Adipocyte (in vitro differentiated cells): ENCODE measurements around the gene YIF1B.
A peak's percentile ranks its signal among the peaks of the same experiment; 100 is the strongest.

Source experiments
- DNase-seq: peaks from one replicate; pipeline ENCODE4 v3.0.0-alpha.2; 2015; ENCODE audit warnings: low read depth
- H3K27me3 ChIP-seq: replicated peaks from 2 replicates; pipeline ENCODE4 v1.7.0; 2013; ENCODE audit warnings: mild to moderate bottlenecking, low read length, moderate library complexity; ENCODE audit not compliant: control insufficient read depth, insufficient read depth
- H3K36me3 ChIP-seq: 2 replicates; pipeline ENCODE4 v1.7.0; 2013; ENCODE audit warnings: low read length, mild to moderate bottlenecking, moderate library complexity; ENCODE audit not compliant: control insufficient read depth, insufficient read depth, severe bottlenecking
- H3K4me1 ChIP-seq: 2 replicates; pipeline ENCODE4 v1.7.0; 2013; ENCODE audit warnings: mild to moderate bottlenecking, low read length, moderate library complexity; ENCODE audit not compliant: control insufficient read depth, insufficient read depth
- H3K4me3 ChIP-seq: 2 replicates; pipeline ENCODE4 v1.7.0; 2013; ENCODE audit warnings: mild to moderate bottlenecking, low read length, moderate library complexity
- H3K9ac ChIP-seq: 2 replicates; pipeline ENCODE4 v1.7.0; 2013; ENCODE audit warnings: mild to moderate bottlenecking, low read length, moderate library complexity
- H3K9me3 ChIP-seq: 2 replicates; pipeline ENCODE4 v1.7.0; 2013; ENCODE audit warnings: mild to moderate bottlenecking, low read length, moderate library complexity; ENCODE audit not compliant: control insufficient read depth

YIF1B gene

DNA sequence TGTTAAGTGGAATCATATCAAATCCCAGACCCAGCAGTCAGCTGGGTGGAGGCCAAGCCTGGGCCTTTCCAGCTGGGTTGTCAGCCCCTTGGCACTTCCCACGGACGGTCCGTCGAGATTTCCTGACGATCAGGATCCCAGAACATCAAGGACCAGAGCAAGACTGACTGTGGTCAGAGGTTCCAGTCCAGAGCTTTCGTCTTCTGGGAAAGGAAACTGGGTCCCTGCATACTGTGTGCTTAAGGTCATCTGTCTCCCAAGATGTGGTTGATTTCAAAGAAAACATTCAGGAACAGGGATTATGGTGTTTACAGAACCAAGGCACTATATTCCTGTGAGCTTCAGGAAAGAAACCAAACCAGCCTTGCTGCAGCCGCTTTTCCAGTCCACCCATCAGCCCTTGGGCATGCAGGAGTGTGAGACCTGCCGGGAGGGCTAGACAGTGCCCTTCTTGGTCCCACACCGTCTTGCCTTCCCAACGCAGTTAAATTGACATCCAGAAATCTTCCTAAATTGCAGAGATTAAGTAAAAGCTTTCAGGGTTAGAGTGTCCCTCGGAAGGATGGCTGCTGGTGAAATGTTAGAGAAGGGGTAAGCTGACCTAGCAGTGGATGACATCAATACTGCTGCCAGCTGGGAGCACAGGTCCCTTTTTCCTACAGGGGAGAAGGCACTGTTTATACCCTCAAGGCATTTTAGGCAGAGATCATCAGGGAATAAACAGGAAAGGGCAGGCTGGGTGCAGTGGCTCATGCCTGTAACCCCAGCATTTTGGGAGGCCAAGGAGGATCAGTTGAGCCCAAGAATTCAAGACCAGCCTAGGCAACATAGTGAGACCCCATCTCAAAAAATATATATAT lies 16.7 kb downstream of the YIF1B start:
- no peak overlapping the region for H3K9ac ChIP-seq
- peaks cover 10% of the 10 kb centered on the region for H3K4me1 ChIP-seq
- H3K4me3 ChIP-seq: no peak overlapping the region
- H3K36me3 ChIP-seq: no peaks in the 10 kb centered on the region
- no peaks in the 10 kb centered on the region for H3K9me3 ChIP-seq
- no peaks in the 10 kb centered on the region for H3K27me3 ChIP-seq
- peak; percentile 44 for DNase-seq

DNA sequence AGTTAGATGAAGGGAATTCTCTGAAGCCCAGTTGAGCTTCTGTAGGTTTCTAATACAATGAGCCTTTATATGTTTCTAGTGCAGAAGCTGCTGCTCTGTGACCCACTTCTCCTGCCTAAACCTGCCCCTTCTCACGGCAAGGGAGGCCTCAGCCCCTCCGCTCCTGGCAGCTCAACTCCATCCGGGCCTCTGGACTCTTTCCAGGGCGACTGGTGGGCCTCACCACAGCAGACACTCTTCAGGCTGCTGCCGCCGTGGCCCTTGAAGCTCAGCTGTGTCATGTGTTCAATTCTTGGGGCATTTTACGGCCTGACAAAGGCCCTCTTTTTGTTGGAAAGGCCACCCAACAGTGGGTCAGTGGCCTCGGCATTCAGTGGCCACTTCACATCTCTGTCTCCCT lies 21.7 kb downstream of the YIF1B start:
- Histone ChIP-seq H3K4me1 (peaks cover 6% of the 10 kb centered on the region), H3K27me3 (no peaks in the 10 kb centered on the region), H3K4me3 (no peak overlapping the region), H3K9me3 (no peaks in the 10 kb centered on the region), H3K9ac (no peak overlapping the region), H3K36me3 (no peaks in the 10 kb centered on the region)
- DNase-seq: no peak

DNA sequence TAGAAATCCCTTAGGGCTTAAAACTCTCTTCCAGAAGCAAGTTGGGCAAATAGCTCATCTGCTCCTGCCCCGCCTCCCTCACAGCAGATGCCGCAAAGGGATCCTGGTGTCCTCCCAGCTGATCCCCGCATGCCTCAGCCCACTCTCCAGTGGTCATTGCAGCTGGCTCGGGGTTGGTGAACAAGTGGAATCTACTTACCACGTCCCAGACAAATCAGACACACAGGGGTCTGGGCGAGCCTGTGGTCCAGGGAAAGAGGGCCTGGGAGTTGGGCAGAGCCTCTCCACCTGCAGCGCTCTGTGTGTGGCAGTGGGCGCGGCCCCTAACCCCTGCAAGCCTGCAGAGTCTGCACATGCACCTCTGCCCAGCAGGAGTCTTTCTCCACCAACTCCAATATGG lies 22.5 kb downstream of the YIF1B start:
- H3K36me3 ChIP-seq: no peaks in the 10 kb centered on the region
- H3K4me3 ChIP-seq: no peak overlapping the region
- H3K9me3 ChIP-seq: no peaks in the 10 kb centered on the region
- DNase-seq: no peak
- H3K27me3 ChIP-seq: no peaks in the 10 kb centered on the region
- peaks cover 3% of the 10 kb centered on the region for H3K4me1 ChIP-seq
- H3K9ac ChIP-seq: no peak overlapping the region

DNA sequence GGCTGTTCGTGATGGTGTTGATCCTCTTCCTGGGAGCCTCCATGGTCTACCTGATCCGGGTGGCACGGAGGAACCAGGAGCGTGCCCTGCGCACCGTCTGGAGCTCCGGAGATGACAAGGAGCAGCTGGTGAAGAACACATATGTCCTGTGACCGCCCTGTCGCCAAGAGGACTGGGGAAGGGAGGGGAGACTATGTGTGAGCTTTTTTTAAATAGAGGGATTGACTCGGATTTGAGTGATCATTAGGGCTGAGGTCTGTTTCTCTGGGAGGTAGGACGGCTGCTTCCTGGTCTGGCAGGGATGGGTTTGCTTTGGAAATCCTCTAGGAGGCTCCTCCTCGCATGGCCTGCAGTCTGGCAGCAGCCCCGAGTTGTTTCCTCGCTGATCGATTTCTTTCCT lies 23.9 kb downstream of the YIF1B start:
- Histone ChIP-seq H3K36me3 (no peaks in the 10 kb centered on the region), H3K4me1 (peaks cover 3% of the 10 kb centered on the region), H3K9ac (no peak overlapping the region), H3K27me3 (no peaks in the 10 kb centered on the region), H3K9me3 (no peaks in the 10 kb centered on the region), H3K4me3 (no peak overlapping the region)
- DNase-seq: no peak

DNA sequence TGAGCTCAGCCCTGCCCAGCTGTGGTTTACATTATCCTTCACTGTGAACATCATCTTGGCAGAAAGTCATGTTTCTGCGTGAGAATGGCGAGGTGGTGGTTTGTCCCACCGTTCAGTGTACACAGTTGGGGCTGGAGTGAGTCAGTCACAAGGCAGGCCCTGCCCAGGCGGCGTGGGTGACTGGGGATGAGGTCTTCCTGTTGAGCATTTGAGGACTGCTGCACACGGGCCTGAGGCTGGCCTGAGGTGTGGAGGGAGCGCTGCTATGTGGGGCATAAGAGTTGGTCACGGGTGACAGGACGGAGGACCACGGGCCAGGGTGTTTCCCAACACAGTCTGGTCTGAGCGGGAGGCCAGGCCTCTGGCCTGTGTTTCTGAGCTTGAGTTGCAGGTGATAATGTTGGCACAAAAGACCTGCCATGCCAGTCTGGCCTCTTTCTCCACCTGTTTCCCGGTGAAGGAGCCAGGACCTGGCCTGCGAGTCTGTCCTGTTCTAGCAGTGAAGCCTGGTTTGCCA lies 25.1 kb downstream of the YIF1B start:
- H3K36me3 ChIP-seq: no peaks in the 10 kb centered on the region
- H3K27me3 ChIP-seq: no peaks in the 10 kb centered on the region
- H3K9me3 ChIP-seq: no peaks in the 10 kb centered on the region
- DNase-seq: peak; percentile 90
- H3K4me1 ChIP-seq: peaks cover 9% of the 10 kb centered on the region
- no peak overlapping the region for H3K9ac ChIP-seq
- no peak overlapping the region for H3K4me3 ChIP-seq

DNA sequence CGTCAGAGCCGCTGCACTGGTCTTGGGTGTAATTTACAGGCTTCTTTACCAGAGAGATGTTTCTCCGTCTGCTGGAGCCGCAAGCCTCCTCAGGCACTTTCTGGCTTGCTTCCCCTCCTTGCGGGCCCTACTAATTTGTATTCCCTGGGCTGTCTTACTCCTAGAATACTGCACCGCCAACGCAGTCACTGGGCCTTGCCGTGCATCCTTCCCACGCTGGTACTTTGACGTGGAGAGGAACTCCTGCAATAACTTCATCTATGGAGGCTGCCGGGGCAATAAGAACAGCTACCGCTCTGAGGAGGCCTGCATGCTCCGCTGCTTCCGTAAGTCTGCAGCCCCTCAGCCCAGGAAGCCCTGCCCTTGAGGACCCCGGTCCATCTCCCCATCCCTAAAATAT lies 25.8 kb downstream of the YIF1B start:
- no peaks in the 10 kb centered on the region for H3K9me3 ChIP-seq
- peaks cover 15% of the 10 kb centered on the region for H3K4me1 ChIP-seq
- no peak overlapping the region for H3K9ac ChIP-seq
- no peak for DNase-seq
- no peaks in the 10 kb centered on the region for H3K27me3 ChIP-seq
- no peak overlapping the region for H3K4me3 ChIP-seq
- H3K36me3 ChIP-seq: no peaks in the 10 kb centered on the region

DNA sequence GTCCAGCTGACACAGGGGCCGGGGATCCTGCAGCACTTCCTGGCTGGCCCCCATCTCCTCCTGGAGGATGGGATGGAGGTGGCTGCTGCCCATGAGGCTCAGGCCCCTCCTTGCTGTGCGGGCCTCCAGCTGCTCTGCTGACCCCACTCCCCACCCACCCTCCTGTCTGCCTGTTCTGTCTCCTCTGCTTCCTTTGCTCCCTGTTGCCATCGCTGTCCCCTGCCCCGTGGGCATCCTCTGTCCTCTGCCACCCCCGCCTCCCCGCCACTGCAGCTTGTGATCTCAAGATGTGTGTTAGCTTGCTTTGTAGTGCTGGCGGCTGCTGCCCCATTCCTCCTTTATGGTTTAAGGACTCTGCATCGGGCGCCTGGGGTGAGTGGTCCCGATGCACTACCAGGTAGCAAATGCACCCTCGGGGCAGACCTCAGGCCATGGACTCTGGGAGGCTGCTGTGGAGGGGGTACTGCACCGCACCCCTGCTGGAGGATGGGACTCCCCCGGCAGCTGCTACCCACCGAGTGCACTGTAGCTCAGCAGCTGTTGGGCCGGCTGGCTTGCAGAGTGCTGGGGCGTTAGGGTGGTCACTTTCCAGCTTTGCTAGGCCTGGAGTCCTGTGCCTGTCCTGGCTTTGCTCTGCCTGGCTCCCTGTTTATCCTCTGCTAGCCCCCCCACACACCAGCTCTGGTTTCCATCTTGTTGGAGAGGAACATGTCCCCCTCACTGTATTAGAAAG lies 27.5 kb downstream of the YIF1B start:
- Histone ChIP-seq H3K4me1 (peaks cover 15% of the 10 kb centered on the region), H3K27me3 (no peaks in the 10 kb centered on the region), H3K9me3 (no peaks in the 10 kb centered on the region), H3K9ac (no peak overlapping the region), H3K4me3 (no peak overlapping the region), H3K36me3 (no peaks in the 10 kb centered on the region)
- DNase-seq: no peak

DNA sequence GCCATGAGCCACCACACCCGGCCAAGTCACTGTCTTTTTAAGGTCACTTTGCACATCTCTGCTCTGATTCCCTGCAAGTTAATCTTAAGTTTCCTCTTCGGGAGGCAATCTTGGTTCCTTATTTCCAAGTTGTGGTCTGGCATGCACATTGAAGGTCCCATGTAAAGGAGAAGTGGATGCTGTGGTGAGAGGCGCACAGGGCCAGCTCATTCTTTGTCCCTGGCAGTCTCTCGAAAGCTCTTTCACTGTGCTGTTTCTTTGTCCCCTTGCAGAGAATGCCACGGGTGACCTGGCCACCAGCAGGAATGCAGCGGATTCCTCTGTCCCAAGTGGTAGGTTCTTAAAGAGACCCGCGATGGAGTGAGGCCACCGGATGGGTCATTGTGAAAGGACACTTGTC lies 28.1 kb downstream of the YIF1B start:
- H3K4me3 ChIP-seq: no peak overlapping the region
- H3K27me3 ChIP-seq: no peaks in the 10 kb centered on the region
- H3K9me3 ChIP-seq: no peaks in the 10 kb centered on the region
- H3K9ac ChIP-seq: no peak overlapping the region
- H3K4me1 ChIP-seq: peaks cover 15% of the 10 kb centered on the region
- no peaks in the 10 kb centered on the region for H3K36me3 ChIP-seq
- DNase-seq: no peak

DNA sequence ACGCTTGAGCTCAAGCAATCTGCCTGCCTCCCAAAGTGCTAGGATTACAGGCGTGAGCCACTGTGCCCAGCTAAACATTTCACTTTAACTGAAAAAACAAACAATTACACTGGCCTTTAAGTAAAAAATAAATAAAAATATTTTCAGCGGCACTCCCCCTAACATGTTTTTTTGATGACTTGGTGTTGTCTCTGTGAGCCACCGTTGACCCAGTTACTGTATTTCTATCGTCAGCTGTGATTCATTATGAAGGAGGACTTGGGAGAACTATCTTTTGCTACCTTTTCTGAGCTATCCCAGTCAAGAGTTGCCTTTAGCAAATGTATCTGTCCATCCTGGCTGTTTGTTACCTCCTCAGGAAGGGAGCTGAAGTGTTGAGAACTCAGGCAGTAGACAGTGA lies 30.2 kb downstream of the YIF1B start:
- peak; percentile 72 for DNase-seq
- Histone ChIP-seq H3K4me1 (peaks cover 15% of the 10 kb centered on the region), H3K36me3 (no peaks in the 10 kb centered on the region), H3K9ac (no peak overlapping the region), H3K27me3 (no peaks in the 10 kb centered on the region), H3K4me3 (no peak overlapping the region), H3K9me3 (no peaks in the 10 kb centered on the region)

DNA sequence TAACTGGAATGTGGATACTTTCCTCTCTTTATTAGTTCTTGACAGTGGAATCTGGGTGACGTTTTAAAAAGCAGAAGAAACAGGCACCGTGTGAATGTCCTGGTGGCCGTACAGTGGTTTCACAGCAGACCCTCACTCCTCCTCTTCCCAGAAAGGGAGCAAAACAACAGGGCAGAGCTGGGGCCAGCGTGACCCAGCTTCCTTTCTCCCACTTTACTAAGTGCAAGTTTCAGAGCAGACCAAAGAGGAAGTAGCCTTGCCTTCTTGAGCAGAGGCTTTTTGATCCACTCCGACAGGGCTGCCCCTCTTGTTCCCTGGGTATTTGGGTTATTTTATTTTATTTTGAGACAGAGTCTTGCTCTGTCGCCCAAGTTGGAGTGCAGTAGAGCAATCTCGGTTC lies 31.3 kb downstream of the YIF1B start:
- Histone ChIP-seq H3K27me3 (no peaks in the 10 kb centered on the region), H3K9me3 (no peaks in the 10 kb centered on the region), H3K9ac (no peak overlapping the region), H3K4me1 (peaks cover 11% of the 10 kb centered on the region), H3K36me3 (no peaks in the 10 kb centered on the region), H3K4me3 (no peak overlapping the region)
- DNase-seq: no peak

DNA sequence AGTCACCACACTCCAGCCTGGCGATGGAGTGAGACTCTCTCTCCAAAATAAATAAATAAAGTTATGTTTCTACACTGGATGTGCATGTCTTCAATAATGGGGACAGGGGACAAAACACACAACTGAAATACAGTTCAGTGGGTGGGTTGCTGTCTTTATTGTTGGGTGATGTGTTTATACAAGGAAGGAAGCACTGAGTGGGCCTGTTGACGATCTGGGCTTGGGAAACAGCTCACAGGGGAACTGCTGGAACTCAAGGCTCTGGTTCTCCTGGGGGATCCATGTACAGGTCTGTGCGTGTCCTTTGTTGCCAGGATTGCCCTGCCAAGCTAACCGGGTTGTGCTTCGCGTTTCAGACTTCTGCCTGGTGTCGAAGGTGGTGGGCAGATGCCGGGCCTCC lies 32.5 kb downstream of the YIF1B start:
- Histone ChIP-seq H3K9me3 (no peaks in the 10 kb centered on the region), H3K27me3 (no peaks in the 10 kb centered on the region), H3K4me3 (no peak overlapping the region), H3K36me3 (no peaks in the 10 kb centered on the region), H3K4me1 (peaks cover 19% of the 10 kb centered on the region), H3K9ac (no peak overlapping the region)
- DNase-seq: no peak
